ENCODE data around the gene IDH2. TPM values are rescaled to one million over a fixed set of nuclear protein-coding genes. Genes with fewer than 3 reads are reported as not detected.

IDH2 gene
- total RNA-seq, 6 experiments from 2014 or later = 115 to 371 (median 261) TPM

GRCh38 chr15:90062462-90062932 lies 39.8 kb downstream of the IDH2 start:
- WGBS (ENCODE audit: insufficient coverage, low coverage, low lambda C conversion rate, missing lambda C conversion rate) = 0% methylated on average over 1 of the region's 16 CpGs
- ATAC-seq (no peak), DNase-seq (no peak)
- Histone ChIP-seq H3K9me3 (no peaks in the 10 kb centered on the region), H3K4me1 (peaks cover 0 to 2% (median 0%) of the 10 kb centered on the region in 4 donors), H3K4me3 (no peak overlapping the region), H3K27me3 (no peaks in the 10 kb centered on the region), H3K36me3 (no peaks in the 10 kb centered on the region), H3K27ac (peak overlapping the region; percentile 6 to 72 (median 45))
- TF ChIP-seq POLR2A (IDR thresholded peaks at IDR 0.05) (no peak), CTCF (IDR thresholded peaks at IDR 0.05) (no peak)
- intact Hi-C loops (cut with DNase I) = loop anchor here in 1 of 2 donors (10.0 kb wide), 1 partner anchor 158 kb away; no protein-coding TSS in a partner anchor

DNA sequence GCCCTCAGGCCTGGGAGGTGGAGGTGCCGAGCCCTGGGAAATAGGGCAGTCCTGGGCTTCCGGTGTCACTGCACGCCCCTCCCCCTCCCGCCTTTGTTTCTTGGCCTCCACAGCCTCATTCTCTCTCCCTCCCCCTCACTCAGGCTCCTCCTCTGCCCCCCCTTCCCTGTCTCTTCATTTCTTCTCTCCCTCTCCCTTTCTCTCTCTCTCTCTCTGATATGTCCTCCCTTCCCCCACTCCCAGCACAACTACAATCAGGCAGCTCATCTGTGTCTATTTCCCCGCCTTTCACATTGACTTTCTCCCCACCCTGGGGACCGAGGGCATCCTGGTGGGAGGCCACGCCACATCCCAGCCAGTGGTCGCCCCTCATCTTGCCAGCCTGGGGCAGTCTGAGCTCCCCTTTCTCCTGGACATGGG lies 40.2 kb downstream of the IDH2 start:
- DNase-seq = no peak
- peaks cover 0 to 2% (median 0%) of the 10 kb centered on the region in 4 donors for H3K4me1 ChIP-seq
- TF ChIP-seq POLR2A (IDR thresholded peaks at IDR 0.05) (no peak), CTCF (IDR thresholded peaks at IDR 0.05) (no peak)

GRCh38 chr15:90060797-90061196 lies 41.5 kb downstream of the IDH2 start:
- Histone ChIP-seq H3K9me3 (no peaks in the 10 kb centered on the region), H3K27ac (peak overlapping the region in 2 of 3 donors; percentile 37 to 69), H3K27me3 (no peaks in the 10 kb centered on the region), H3K4me1 (peaks cover 0 to 2% (median 0%) of the 10 kb centered on the region in 4 donors), H3K36me3 (no peaks in the 10 kb centered on the region), H3K4me3 (no peak overlapping the region)
- WGBS (ENCODE audit: insufficient coverage, low coverage, low lambda C conversion rate, missing lambda C conversion rate) = 8% methylated on average over 2 of the region's 3 CpGs
- DNase-seq = no peak
- intact Hi-C loops (cut with DNase I) = loop anchor here in 1 of 2 donors (10.0 kb wide), 1 partner anchor 156 kb away; no protein-coding TSS in a partner anchor
- ATAC-seq = no peak
- TF ChIP-seq CTCF (IDR thresholded peaks at IDR 0.05) = no peak
- no peak for TF ChIP-seq POLR2A (IDR thresholded peaks at IDR 0.05)

More for the DNA sequence above, 40.2 kb downstream of the IDH2 start:
- peak in 1 of 4 donors; percentile 3 for ATAC-seq
- H3K27me3 ChIP-seq = no peaks in the 10 kb centered on the region
- no peak overlapping the region for H3K4me3 ChIP-seq
- 60% methylated on average over 3 of the region's 8 CpGs for WGBS (ENCODE audit: insufficient coverage, low coverage, low lambda C conversion rate, missing lambda C conversion rate)
- no peaks in the 10 kb centered on the region for H3K9me3 ChIP-seq
- no peaks in the 10 kb centered on the region for H3K36me3 ChIP-seq
- H3K27ac ChIP-seq = peak overlapping the region; percentile 26 to 72 (median 45)
- intact Hi-C loops (cut with DNase I) = loop anchor here in 1 of 2 donors (10.0 kb wide), 1 partner anchor 157 kb away; no protein-coding TSS in a partner anchor

DNA sequence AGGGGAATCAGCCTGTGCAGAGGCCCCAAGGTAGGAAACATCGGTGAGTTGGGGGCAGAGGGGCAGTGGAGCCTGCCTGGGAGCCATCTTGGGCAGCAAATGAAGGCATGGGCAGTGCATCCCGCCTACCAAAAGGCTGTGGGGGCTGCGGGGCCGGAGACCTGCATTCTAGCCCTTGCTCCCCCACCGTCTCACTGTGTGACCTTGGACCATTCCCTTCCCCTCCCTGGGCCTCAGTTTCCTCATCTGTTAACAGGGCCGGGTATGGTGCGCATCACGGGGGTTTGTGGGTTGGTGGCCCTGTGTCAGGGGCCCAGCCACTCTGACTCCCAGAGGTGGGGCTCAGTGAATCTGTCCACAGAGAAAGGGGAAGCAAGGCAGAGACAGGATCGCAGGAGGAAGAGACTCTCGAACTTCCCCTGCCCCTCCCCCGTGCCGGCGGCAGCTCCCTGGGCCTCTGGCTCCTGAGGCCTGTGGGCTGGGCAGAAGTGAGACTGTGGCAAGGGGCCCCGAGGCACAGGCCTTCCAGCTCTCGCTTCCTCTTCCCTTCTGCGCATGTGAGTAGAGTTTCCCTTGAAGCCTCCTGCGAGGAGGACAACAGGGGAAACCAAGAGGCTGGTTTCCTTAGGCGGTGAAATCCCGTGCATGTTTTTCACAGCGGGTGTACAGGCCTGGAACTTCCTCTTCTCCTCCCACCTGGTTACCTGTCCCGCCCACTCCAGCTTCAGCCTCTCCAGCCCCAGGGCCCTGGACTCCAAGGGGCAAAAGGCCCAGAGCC lies 42.9 kb downstream of the IDH2 start:
- Histone ChIP-seq H3K27me3 (no peaks in the 10 kb centered on the region), H3K9me3 (no peaks in the 10 kb centered on the region), H3K4me1 (peaks cover 0 to 13% (median 3%) of the 10 kb centered on the region in 4 donors), H3K27ac (peak overlapping the region; percentile 15 to 69 (median 61)), H3K36me3 (no peaks in the 10 kb centered on the region), H3K4me3 (no peak overlapping the region)
- ATAC-seq (peak; percentile 56 to 69 (median 66)), DNase-seq (peak; percentile 80 to 89 (median 80))
- TF ChIP-seq POLR2A (IDR thresholded peaks at IDR 0.05) (no peak), CTCF (IDR thresholded peaks at IDR 0.05) (no peak)
- intact Hi-C loops (cut with DNase I) = no loop called here
- WGBS (ENCODE audit: insufficient coverage, low coverage, low lambda C conversion rate, missing lambda C conversion rate) = 18% methylated on average over 2 of the region's 21 CpGs
